Left hindlimb (tissue), 1 donor: ENCODE results near the gene TM9SF2.
"Not testable (repeated sequence)": the region's sequence is repeated elsewhere in the genome, so short reads cannot be mapped to it uniquely, and the experiment has no call there.

Experiments used
- DNase-seq: peaks from one replicate; pipeline ENCODE4 v3.0.0-alpha.2; 2018

TM9SF2 gene, protein sequence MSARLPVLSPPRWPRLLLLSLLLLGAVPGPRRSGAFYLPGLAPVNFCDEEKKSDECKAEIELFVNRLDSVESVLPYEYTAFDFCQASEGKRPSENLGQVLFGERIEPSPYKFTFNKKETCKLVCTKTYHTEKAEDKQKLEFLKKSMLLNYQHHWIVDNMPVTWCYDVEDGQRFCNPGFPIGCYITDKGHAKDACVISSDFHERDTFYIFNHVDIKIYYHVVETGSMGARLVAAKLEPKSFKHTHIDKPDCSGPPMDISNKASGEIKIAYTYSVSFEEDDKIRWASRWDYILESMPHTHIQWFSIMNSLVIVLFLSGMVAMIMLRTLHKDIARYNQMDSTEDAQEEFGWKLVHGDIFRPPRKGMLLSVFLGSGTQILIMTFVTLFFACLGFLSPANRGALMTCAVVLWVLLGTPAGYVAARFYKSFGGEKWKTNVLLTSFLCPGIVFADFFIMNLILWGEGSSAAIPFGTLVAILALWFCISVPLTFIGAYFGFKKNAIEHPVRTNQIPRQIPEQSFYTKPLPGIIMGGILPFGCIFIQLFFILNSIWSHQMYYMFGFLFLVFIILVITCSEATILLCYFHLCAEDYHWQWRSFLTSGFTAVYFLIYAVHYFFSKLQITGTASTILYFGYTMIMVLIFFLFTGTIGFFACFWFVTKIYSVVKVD

GRCh38 chr13:99501184-99501847 is at the start of gene TM9SF2:
TSS of gene TM9SF2 (plus strand) at chr13:99501472. CDS start at chr13:99501607, 135 bp downstream.
- peak; percentile 99 for DNase-seq

DNA sequence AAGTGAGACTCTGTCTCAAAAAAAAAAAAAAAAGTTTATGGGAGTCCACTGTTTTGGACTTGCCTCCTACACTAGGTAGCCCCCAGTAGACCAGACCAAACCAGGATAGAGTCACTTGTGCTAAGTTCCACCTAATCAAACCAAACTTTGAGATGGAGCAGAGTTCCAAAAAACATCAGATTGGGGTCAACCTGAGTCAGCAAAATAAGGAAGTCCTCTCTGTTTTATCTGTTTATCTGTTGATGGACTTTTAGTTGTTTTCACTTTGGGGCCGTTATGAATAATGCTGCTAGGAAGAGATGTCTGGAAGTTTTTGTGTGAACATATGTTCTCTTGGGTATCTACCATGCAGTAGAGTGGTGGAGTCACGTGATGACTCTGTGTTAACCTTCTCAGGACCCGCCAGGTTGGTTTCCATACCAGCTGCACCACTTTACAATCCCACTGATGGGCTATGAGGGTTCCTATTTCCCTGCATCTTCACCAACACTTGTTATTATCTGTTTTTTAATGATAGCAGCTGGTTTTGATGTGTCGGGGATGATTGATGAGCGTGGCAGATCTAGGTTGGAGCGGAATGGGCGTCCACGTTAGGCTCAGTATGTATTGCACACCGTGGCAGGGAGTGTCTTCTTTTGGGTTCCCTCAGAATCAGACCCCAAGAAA is 46.6 kb upstream of the TM9SF2 start:
- DNase-seq, result no peak

GRCh38 chr13:99459099-99459850 is 42.0 kb upstream of the TM9SF2 start:
- no peak for DNase-seq

DNA sequence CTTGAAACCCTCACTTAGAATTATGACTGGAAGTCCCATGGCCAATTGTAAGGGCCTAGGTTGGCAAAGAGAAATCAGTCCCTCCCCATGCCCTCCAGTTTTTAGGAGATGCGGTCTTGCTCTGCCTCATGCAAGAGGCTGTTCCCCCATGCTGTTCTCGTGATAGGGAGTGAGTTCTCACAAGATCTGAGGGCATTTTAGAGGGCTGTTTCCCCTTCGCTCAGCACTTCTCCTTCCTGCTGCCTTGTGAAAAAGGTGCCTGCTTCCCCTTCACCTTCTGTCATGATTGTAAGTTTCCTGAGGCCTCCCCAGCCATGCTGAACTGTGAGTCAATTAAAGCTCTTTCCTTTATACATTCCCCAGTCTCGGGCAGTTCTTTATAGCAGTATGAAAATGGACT is 40.5 kb upstream of the TM9SF2 start:
- DNase-seq, result not testable (repeated sequence)

DNA sequence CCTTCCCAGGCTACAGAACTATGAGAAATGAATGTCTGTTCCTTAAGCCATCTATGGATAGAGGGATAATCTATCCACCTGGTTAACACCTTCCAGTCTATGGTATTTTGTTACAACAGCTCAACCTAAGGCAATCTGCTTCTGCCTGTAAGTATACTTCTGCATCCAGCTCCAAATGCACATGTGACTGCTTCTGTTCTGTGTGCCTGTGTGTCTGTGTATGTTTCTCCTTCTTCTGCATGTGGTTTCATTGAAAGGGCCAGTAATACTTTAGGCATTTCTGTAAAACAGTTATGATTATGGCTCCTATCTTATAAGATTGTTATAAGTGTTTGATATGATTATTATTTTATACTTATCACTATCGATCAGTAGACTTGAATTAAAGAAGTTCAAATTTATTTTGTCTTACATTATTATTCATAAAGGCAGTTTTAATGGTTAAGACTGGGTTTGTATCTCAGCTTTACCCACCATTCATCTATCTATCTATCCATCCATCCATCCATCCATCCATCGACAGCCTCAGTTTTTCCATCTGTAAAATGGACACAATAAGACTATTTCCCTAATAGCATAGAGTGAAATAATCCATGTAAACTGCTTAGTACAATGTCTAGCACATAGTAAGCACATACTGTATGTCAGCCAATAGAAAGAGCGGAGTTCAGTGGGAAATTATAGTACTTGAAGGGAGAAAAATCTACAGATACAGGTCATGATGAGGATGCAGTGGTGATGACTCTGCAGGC is 37.5 kb upstream of the TM9SF2 start:
- DNase-seq, result no peak

- DNase-seq, result no peak
These were observed 36.8 kb upstream of the TM9SF2 start for GRCh38 chr13:99464441-99464949.

GRCh38 chr13:99465454-99465853 is 35.8 kb upstream of the TM9SF2 start:
- DNase-seq, result no peak

DNA sequence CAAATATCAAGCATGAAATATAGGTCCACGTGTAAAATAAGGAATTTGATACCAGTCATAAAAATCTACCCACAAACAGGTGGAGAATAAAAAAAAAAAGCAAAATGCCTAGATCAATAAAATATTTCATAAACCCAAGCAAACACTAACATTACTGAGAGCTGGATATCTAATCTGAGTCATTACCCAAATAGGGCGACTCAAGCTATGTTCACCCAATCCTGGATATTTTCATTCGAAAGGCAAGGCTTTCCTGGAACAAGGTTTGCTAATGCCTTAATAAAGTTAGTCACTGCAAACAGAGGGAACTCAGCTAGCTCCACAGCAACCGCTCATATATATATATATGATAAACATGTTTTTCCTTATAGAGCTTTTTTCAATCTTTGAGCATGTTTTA is 33.5 kb upstream of the TM9SF2 start:
- no peak for DNase-seq

DNA sequence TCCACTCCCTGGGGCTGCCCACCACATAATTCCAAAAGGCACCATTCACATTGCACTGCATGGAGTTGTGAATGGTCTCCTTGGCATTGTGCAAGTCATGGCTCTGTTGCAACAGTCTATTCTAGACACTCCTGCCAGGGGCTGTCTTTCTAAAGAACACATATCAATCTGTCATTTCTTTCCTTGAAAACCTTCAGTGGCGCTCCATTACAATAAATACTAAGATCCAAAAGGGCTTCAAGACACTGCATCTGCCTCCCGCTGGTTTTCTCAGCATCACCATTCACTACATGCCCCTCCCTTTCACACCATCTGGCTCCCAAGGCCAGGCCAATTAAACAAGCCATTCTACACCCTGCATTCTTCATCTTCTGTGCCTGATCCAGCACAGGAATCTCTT is 32.2 kb upstream of the TM9SF2 start:
- no peak for DNase-seq

DNA sequence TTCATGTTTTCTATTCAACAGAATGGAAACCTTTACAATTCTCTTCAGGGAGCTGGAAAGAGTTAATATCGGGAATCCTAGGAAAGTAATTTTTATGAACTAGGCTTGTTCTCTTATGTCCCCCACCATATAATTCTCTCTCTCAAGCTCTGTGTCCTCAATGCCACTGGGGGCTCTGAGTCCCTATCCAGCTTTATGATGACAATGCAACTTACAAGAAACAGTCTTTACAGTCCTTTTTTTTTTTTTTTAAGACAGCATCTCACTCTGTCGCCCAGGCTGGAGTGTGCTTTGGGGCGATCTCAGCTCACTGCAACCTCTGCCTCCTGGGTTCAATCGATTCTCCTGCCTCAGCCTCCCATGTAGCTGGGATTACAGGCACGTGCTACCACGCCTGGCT is 31.2 kb upstream of the TM9SF2 start:
- no peak for DNase-seq

- no peak for DNase-seq
These were observed 29.8 kb upstream of the TM9SF2 start for GRCh38 chr13:99471221-99472121.

DNA sequence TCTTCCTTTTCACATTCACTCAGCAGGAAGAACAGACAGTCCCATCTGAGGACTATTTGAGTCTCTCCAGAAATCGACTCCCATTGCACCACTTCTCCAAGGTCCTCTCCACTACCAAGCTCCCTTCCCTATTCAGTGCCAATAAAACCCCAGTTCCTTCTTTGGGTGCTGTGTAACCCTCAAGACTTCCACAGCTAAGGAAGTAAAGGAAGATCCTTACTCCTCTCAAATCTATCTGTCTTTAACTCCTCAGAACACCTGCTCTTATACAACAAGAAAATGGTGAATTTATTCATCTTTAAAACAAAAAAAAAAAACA is 29.2 kb upstream of the TM9SF2 start:
- no peak for DNase-seq

DNA sequence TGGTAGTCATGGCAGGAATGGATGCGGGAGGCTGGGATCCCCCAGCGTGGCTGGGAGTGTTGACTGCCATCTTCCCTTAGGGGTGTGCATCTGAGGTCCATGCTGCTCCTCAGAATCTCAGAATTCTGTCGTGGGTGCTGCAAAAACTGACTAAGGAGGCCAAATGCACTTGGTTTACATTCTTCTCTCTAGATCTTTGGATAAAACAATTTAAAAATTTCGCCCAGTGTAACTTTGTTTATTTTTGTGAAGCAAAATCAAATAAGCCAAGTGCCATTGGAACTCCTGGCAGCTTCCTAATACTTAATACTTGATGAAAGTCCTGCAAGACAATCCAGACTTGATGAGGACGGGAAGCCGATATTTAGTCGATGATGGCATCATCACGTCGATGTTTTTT is 27.8 kb upstream of the TM9SF2 start:
- no peak for DNase-seq

DNA sequence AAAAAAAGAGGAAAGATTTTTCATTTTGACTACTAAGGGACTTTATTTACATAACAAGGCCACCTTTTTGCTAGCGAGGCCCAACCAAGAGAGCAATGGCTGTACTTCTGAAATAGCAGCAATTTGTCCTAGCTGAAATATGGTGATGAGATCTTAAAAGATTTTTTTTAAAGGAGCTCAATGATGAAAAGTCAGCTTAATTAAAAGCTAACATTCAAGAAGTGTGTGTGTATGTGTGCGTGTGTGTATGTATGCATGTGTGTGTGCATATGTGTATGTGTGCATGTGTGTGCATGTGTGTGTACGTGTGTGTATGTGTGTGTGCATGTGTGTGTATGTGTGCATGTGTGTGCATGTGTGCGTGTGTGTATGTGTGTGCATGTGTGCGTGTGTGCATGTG is 24.6 kb upstream of the TM9SF2 start:
- no peak for DNase-seq

DNA sequence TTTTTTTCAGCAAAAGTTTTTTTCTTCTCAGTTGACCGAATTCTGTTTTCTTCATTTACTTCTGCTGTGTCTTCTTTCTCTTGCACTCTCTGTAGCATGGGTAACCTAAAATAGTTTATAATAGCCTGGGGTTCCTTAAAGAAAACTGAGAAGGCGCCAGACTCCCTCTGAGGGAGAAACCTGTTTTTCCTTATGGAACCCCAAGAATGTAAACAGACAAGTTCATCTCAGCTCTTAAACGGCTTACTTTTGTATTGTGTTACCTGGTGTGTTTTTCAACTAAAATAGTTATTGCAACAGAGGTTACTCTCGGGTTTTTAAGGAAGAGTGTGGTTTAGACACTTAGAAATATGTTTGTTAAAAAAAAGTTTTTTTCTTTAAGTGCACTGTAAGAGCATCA is 23.8 kb upstream of the TM9SF2 start:
- DNase-seq, result no peak

DNA sequence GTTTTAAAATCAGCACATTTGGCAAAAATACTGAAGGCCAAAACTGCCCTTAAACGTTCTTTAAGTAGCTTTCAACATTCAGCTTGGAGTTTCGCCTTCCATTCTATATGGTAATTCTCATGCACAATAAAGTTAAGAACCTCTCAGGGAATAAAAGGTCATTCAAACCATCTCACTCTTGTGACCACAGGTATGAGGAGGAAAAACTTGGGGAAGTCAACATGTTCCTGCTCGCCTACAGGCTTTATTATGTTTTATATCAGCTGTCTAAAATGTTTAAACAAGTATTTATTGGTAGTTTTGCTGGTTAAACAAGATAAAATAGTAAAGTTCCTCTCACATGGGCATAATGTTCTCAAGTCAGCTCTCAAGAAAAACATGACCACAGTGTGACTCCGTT is 19.9 kb upstream of the TM9SF2 start:
- no peak for DNase-seq

GRCh38 chr13:99484473-99484872 is 16.8 kb upstream of the TM9SF2 start:
- no peak for DNase-seq

- DNase-seq, result no peak
These were observed 14.3 kb upstream of the TM9SF2 start for GRCh38 chr13:99486996-99487395.

DNA sequence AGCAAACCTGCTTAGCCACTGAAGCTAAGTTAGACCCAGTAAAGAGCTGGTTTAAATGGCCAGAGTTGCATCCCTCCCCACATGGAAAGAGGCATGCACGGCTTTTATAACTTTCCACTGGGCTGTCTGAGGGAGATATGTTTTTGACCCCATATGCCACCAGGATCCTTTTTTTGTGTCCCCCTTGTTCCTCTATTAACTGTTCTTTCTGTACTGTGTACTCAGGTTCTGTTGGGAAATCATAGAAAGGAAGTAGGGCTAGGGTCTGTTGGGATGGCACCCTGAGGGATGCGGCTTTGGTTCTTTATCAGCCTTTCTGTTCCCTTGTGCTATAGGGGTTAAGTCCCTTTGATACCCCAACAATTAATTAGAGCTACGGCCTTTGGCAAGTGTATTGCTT is 12.2 kb upstream of the TM9SF2 start:
- no peak for DNase-seq

DNA sequence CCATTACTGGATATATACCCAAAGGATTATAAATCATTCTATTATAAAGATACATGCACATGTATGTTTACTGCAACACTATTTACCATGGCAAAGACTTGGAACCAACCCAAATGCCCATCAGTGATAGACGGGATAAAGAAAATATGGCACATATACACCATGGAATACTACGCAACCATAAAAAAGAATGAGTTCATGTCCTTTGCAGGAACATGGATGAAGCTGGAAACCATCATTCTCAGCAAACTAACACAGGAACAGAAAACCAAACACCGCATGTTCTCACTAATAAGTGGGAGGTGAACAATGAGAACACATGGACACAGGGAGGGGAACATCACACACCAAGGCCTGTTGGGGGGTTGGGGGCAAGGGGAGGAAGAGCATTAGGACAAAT is 9.5 kb upstream of the TM9SF2 start:
- not testable (repeated sequence) for DNase-seq
